Mucosa of rectum (tissue), 2 donors: ENCODE results near the gene FOXL1.

Experiments
- H3K27ac ChIP-seq, 2 donors: one replicate each; pipeline ENCODE4 v1.7.0; 2013; ENCODE audit warnings: inconsistent platforms in 2 of 2, low read depth in 2 of 2, low read length in 2 of 2
- H3K27me3 ChIP-seq, 2 donors: one replicate each; pipeline ENCODE4 v1.7.0; 2013; ENCODE audit warnings: low read length in 2 of 2; ENCODE audit not compliant: control insufficient read depth in 2 of 2, insufficient read depth in 2 of 2
- H3K36me3 ChIP-seq, 2 donors: one replicate each; pipeline ENCODE4 v1.7.0; 2013; ENCODE audit warnings: low read length in 2 of 2; ENCODE audit not compliant: control insufficient read depth in 2 of 2, insufficient read depth in 2 of 2
- H3K4me1 ChIP-seq, 2 donors: one replicate each; pipeline ENCODE4 v1.7.0; 2013; ENCODE audit warnings: low read length in 2 of 2, mild to moderate bottlenecking in 1 of 2; ENCODE audit not compliant: control insufficient read depth in 2 of 2, insufficient read depth in 2 of 2
- H3K4me3 ChIP-seq, 2 donors: one replicate each; pipeline ENCODE4 v1.7.0; 2013; ENCODE audit warnings: low read length in 2 of 2
- H3K9ac ChIP-seq, 2 donors: one replicate each; pipeline ENCODE4 v1.7.0; 2013; ENCODE audit warnings: low read length in 2 of 2, low read depth in 1 of 2, mild to moderate bottlenecking in 1 of 2
- H3K9me3 ChIP-seq, 2 donors: one replicate each; pipeline ENCODE4 v1.7.0; 2013; ENCODE audit warnings: low read length in 2 of 2; ENCODE audit not compliant: control insufficient read depth in 2 of 2
- donor health status: healthy.
- donor health status: Normal muscosa, but diverticular disease.

The FOXL1 gene

DNA sequence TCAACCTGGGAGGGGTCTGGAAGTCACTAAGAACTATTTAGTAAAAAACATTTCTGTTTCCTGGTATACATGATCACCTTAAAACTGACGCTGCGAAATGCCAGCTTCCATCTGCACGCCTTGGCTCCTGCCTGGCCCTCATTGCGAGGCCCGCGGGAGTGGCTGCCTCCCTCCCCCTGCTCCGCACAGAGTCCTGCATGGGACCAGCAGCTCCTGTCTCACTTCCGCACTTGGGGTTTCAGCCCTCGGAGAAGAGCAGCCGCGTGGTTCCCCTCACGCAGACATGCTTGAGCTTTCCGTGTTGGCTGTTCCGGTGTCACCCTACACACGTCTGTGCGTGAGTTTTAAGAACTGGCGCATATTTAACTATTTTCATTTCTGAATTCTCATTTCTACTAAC is 41.7 kb upstream of the FOXL1 start:
- H3K36me3 ChIP-seq = peaks cover 35 to 52% of the 10 kb centered on the region in 2 donors

GRCh38 chr16:86537486-86537885 is 40.9 kb upstream of the FOXL1 start:
- Histone ChIP-seq H3K27me3 (no peaks in the 10 kb centered on the region), H3K9ac (no peak overlapping the region), H3K4me1 (no peaks in the 10 kb centered on the region), H3K9me3 (no peaks in the 10 kb centered on the region), H3K27ac (no peak overlapping the region), H3K36me3 (peaks cover 41 to 60% of the 10 kb centered on the region in 2 donors), H3K4me3 (no peak overlapping the region)

More for the DNA sequence above, 41.7 kb upstream of the FOXL1 start:
- H3K27ac ChIP-seq = no peak overlapping the region
- H3K4me3 ChIP-seq = no peak overlapping the region
- H3K9ac ChIP-seq = no peak overlapping the region
- H3K27me3 ChIP-seq = no peaks in the 10 kb centered on the region
- H3K9me3 ChIP-seq = no peaks in the 10 kb centered on the region
- H3K4me1 ChIP-seq = peaks cover 0 to under 1% of the 10 kb centered on the region in 2 donors

DNA sequence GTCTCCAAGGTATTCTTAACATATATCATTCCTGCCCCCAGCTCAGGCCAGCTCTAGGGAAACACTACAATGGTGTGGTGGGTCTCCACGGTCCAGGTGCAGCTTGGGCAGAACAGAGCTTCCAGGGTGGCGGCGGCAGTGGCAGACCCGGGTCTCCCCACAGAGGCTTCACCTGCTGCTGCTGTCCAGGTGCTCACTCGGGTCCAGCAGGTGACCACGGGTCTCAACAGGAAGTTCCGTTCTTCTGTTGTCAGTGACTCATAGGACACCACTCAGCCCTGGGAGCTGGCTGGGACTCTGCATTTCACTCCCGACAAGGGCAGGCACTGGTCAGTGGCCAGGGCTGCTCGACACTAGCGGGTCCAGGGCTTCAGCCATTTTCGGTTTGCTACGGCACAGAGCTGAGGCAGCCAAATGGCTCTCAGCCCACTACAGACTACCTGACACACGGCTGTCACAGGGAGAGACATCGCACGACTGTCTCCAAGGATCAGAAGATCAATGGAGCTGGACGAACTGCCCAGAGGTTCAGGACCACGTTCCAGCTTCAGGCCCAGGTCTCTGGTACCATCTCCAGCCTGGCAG is 40.1 kb upstream of the FOXL1 start:
- Histone ChIP-seq H3K9me3 (no peaks in the 10 kb centered on the region), H3K27me3 (no peaks in the 10 kb centered on the region)

DNA sequence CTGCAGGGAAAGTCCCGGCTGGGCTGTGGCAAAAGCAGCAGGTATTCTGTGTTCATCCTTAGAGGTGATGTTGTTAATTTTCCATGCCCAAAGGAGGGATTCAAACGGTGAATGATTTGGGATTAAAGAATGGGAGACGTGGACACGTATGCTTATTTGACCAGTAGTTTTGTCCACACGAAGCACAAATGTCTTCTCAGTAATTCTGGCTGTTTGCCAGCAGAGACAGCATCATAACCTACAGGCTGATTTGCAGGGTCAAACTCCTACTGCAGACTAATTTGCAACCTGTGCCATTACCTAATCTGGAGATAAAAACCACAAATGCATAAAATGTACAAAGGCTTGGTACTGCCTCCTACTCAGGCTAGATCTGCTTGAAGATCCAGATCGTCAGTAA is 37.5 kb upstream of the FOXL1 start:
- Histone ChIP-seq H3K9me3 (no peaks in the 10 kb centered on the region), H3K4me1 (no peaks in the 10 kb centered on the region), H3K36me3 (peaks cover 48 to 68% of the 10 kb centered on the region in 2 donors), H3K9ac (no peak overlapping the region), H3K27ac (no peak overlapping the region), H3K4me3 (no peak overlapping the region), H3K27me3 (no peaks in the 10 kb centered on the region)

More for the DNA sequence above, 40.1 kb upstream of the FOXL1 start:
- H3K9ac ChIP-seq = no peak overlapping the region
- H3K4me3 ChIP-seq = no peak overlapping the region
- H3K4me1 ChIP-seq = no peaks in the 10 kb centered on the region
- peaks cover 48 to 64% of the 10 kb centered on the region in 2 donors for H3K36me3 ChIP-seq
- no peak overlapping the region for H3K27ac ChIP-seq

DNA sequence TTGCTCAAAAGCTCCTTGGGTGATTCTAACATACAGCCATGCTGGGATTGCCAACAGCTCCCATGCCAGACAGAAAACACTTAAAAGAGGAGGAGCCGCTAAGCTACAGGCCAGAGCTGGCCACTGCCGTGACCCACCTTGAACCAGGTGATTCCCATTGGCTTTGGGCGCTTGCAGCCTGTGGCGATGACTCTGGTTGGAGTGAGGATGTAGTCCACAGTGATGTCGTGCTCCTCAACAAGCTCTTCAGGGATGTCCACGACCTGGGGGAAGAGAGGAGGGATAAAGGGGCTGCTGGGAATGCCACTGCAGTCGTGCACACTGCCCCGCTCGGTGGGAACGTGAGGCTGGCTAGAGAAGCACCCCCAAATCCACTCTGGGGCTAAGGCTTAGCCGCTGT is 36.8 kb upstream of the FOXL1 start:
- H3K4me1 ChIP-seq = no peaks in the 10 kb centered on the region
- H3K36me3 ChIP-seq = peaks cover 52 to 66% of the 10 kb centered on the region in 2 donors
- H3K27me3 ChIP-seq = no peaks in the 10 kb centered on the region
- no peaks in the 10 kb centered on the region for H3K9me3 ChIP-seq
- H3K4me3 ChIP-seq = no peak overlapping the region
- no peak overlapping the region for H3K9ac ChIP-seq
- no peak overlapping the region for H3K27ac ChIP-seq

GRCh38 chr16:86542756-86543750 is 35.3 kb upstream of the FOXL1 start:
- H3K9ac ChIP-seq = no peak overlapping the region
- no peak overlapping the region for H3K4me3 ChIP-seq
- no peaks in the 10 kb centered on the region for H3K27me3 ChIP-seq
- H3K9me3 ChIP-seq = no peaks in the 10 kb centered on the region
- peaks cover 59 to 71% of the 10 kb centered on the region in 2 donors for H3K36me3 ChIP-seq
- H3K4me1 ChIP-seq = no peaks in the 10 kb centered on the region
- H3K27ac ChIP-seq = no peak overlapping the region

DNA sequence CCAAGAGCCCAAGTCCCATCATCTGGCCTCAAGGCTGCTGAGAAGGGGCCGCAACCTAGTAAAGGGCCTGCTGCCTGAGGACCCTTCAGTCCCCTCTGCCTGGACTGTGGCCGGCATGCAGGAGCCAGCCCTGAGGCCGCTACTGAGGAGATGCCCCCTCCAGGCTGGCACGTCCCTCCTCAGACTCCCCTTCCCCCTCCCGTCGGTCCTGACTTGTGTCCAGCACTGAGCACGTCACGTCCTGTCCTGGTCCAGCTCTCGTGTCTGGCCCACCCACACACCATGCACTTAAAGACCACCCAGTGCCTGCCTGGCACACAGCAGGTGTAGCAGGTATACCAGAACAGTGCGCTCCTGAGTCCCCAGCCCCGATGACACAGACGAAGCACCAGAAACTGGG is 32.9 kb upstream of the FOXL1 start:
- Histone ChIP-seq H3K9ac (no peak overlapping the region), H3K4me3 (no peak overlapping the region), H3K36me3 (peaks cover 38 to 58% of the 10 kb centered on the region in 2 donors), H3K9me3 (no peaks in the 10 kb centered on the region), H3K27me3 (no peaks in the 10 kb centered on the region), H3K27ac (no peak overlapping the region), H3K4me1 (no peaks in the 10 kb centered on the region)

- no peaks in the 10 kb centered on the region for H3K4me1 ChIP-seq
- H3K4me3 ChIP-seq = no peak overlapping the region
- no peaks in the 10 kb centered on the region for H3K9me3 ChIP-seq
- H3K27me3 ChIP-seq = no peaks in the 10 kb centered on the region
- H3K9ac ChIP-seq = no peak overlapping the region
- peaks cover 34 to 56% of the 10 kb centered on the region in 2 donors for H3K36me3 ChIP-seq
- H3K27ac ChIP-seq = no peak overlapping the region
These were observed 32.3 kb upstream of the FOXL1 start for GRCh38 chr16:86545954-86546637.

GRCh38 chr16:86546638-86547013 is 31.7 kb upstream of the FOXL1 start:
- H3K4me1 ChIP-seq = no peaks in the 10 kb centered on the region
- no peaks in the 10 kb centered on the region for H3K9me3 ChIP-seq
- no peak overlapping the region for H3K9ac ChIP-seq
- H3K36me3 ChIP-seq = peaks cover 30 to 51% of the 10 kb centered on the region in 2 donors
- H3K27me3 ChIP-seq = no peaks in the 10 kb centered on the region
- H3K27ac ChIP-seq = no peak overlapping the region
- no peak overlapping the region for H3K4me3 ChIP-seq

- Histone ChIP-seq H3K27ac (no peak overlapping the region), H3K36me3 (peaks cover 29 to 46% of the 10 kb centered on the region in 2 donors), H3K9ac (no peak overlapping the region)
These were observed 31.1 kb upstream of the FOXL1 start for GRCh38 chr16:86547286-86547685.

More at GRCh38 chr16:86547286-86547685, 31.1 kb upstream of the FOXL1 start:
- Histone ChIP-seq H3K27me3 (no peaks in the 10 kb centered on the region), H3K4me3 (no peak overlapping the region), H3K4me1 (no peaks in the 10 kb centered on the region), H3K9me3 (no peaks in the 10 kb centered on the region)
